Colonic mucosa (tissue), 4 donors: ENCODE data around the gene AMN. TPM values are rescaled to one million over a fixed set of nuclear protein-coding genes. Genes with fewer than 3 reads are reported as not detected.

ENCODE experiments used
- DNase-seq: peaks from one replicate; pipeline ENCODE4 v3.0.0-alpha.2; 2020
- H3K27ac ChIP-seq: fragments of 200-600 bp; one replicate; pipeline ENCODE4 v1.8.0; 2021
- H3K27me3 ChIP-seq: fragments of 200-600 bp; one replicate; pipeline ENCODE4 v1.8.0; 2021
- H3K36me3 ChIP-seq: fragments of 200-600 bp; one replicate; pipeline ENCODE4 v1.8.0; 2021
- H3K4me1 ChIP-seq: fragments of 200-600 bp; one replicate; pipeline ENCODE4 v1.8.0; 2021; ENCODE audit warnings: mild to moderate bottlenecking
- H3K4me3 ChIP-seq: fragments of 200-600 bp; one replicate; pipeline ENCODE4 v1.8.0; 2021
- H3K9ac ChIP-seq, 2 donors: one replicate each; pipeline ENCODE4 v1.7.0; 2013; ENCODE audit warnings: control low read depth in 2 of 2, low read depth in 2 of 2, low read length in 2 of 2
- H3K9me3 ChIP-seq: fragments of 200-600 bp; one replicate; pipeline ENCODE4 v1.8.0; 2021
- intact Hi-C: fragments of 100-400 bp; cut with DNase I; formaldehyde crosslinking; loops from one replicate; pipeline ENCODE4 v1.14.1; 2022
- total RNA-seq, 2 donors: library from RNA; stranded (reverse); fragmentation: NEBNext Ultra II Directional in 1 of 2; extraction: Animal tissue kit (Norgen Biotek cat#: 25700) in 1 of 2; gene quantifications; one replicate each; pipeline ENCODE4 v1.2.1, GENCODE V29; 2021
- TF ChIP-seq, protein P1 (sequence below): fragments of 200-600 bp; IDR thresholded peaks from one replicate; pipeline ENCODE4 v1.8.0; 2022; ENCODE audit warnings: antibody characterized with exemption, mild to moderate bottlenecking
- donor health status: healthy.
- donor health status: DM: no; HTN: no; CAD: no.
- donor health status: DM: no; HTN: no; CAD: no.

AMN gene
- total RNA-seq, 2 donors from 2014 or later: 186 to 239 TPM

GRCh38 chr14:102958461-102958860 lies 36.0 kb downstream of the AMN start:
- no peaks in the 10 kb centered on the region for H3K9me3 ChIP-seq

GRCh38 chr14:102962111-102962627 lies 39.7 kb downstream of the AMN start:
- H3K9me3 ChIP-seq: no peaks in the 10 kb centered on the region
- no peak overlapping the region for H3K4me3 ChIP-seq
- H3K36me3 ChIP-seq: peaks cover 8% of the 10 kb centered on the region
- no peaks in the 10 kb centered on the region for H3K27me3 ChIP-seq
- no peak overlapping the region for H3K9ac ChIP-seq
- TF ChIP-seq, protein P1, sequence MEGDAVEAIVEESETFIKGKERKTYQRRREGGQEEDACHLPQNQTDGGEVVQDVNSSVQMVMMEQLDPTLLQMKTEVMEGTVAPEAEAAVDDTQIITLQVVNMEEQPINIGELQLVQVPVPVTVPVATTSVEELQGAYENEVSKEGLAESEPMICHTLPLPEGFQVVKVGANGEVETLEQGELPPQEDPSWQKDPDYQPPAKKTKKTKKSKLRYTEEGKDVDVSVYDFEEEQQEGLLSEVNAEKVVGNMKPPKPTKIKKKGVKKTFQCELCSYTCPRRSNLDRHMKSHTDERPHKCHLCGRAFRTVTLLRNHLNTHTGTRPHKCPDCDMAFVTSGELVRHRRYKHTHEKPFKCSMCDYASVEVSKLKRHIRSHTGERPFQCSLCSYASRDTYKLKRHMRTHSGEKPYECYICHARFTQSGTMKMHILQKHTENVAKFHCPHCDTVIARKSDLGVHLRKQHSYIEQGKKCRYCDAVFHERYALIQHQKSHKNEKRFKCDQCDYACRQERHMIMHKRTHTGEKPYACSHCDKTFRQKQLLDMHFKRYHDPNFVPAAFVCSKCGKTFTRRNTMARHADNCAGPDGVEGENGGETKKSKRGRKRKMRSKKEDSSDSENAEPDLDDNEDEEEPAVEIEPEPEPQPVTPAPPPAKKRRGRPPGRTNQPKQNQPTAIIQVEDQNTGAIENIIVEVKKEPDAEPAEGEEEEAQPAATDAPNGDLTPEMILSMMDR: no peak
- no peaks in the 10 kb centered on the region for H3K4me1 ChIP-seq
- no peak overlapping the region for H3K27ac ChIP-seq
- intact Hi-C loops: no loop called here
- DNase-seq: no peak

More at GRCh38 chr14:102958461-102958860, 36.0 kb downstream of the AMN start:
- Histone ChIP-seq H3K9ac (no peak overlapping the region), H3K27ac (no peak overlapping the region), H3K4me3 (no peak overlapping the region), H3K36me3 (peaks cover 4% of the 10 kb centered on the region), H3K4me1 (no peaks in the 10 kb centered on the region), H3K27me3 (no peaks in the 10 kb centered on the region)
- intact Hi-C loops: no loop called here
- TF ChIP-seq, protein P1: no peak
- DNase-seq: no peak

DNA sequence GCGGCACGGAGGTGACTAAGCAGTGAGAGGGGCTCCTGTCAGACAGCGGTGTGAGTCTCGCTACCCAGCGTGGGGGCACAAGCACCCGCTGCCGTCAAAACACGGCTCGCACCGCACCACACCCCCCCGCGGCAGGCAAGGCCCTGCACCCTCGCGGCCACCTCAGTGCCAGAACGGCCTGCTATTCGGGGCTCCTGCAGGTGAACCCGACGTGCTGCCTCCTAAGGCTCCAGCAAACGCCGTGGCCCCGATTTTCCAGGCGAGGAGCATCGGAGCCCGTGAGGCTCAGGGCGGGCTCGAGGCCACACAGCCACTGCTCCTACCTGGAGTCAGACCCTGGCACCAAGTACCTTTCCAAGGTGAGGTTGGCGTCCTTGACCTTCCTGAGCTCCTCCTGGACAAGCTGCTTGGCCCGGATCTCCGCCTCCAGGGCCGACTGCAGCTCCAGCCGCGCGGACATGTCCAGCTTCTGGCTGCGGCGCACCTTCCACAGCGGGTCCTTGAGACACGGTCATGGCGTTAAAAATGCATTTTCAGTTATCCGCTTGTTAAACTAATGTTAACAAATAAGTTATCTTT lies 41.8 kb downstream of the AMN start:
- TF ChIP-seq, protein P1: no peak
- Histone ChIP-seq H3K9me3 (no peaks in the 10 kb centered on the region), H3K27ac (no peak overlapping the region), H3K4me1 (no peaks in the 10 kb centered on the region), H3K27me3 (no peaks in the 10 kb centered on the region), H3K36me3 (peaks cover 8% of the 10 kb centered on the region), H3K9ac (no peak overlapping the region), H3K4me3 (no peak overlapping the region)
- intact Hi-C loops: no loop called here
- no peak for DNase-seq

GRCh38 chr14:102965282-102965681 lies 42.8 kb downstream of the AMN start:
- H3K9me3 ChIP-seq: no peaks in the 10 kb centered on the region
- H3K36me3 ChIP-seq: peaks cover 8% of the 10 kb centered on the region
- H3K9ac ChIP-seq: no peak overlapping the region
- H3K4me1 ChIP-seq: no peaks in the 10 kb centered on the region
- no peak overlapping the region for H3K4me3 ChIP-seq
- H3K27me3 ChIP-seq: no peaks in the 10 kb centered on the region
- no peak for DNase-seq
- TF ChIP-seq, protein P1: no peak
- intact Hi-C loops: no loop called here
- no peak overlapping the region for H3K27ac ChIP-seq

GRCh38 chr14:102965971-102966655 lies 43.6 kb downstream of the AMN start:
- no peaks in the 10 kb centered on the region for H3K4me1 ChIP-seq
- no peaks in the 10 kb centered on the region for H3K9me3 ChIP-seq
- H3K4me3 ChIP-seq: no peak overlapping the region
- no peaks in the 10 kb centered on the region for H3K27me3 ChIP-seq
- intact Hi-C loops: no loop called here
- TF ChIP-seq, protein P1: no peak
- H3K27ac ChIP-seq: no peak overlapping the region
- no peak for DNase-seq
- no peak overlapping the region for H3K9ac ChIP-seq
- peaks cover 11% of the 10 kb centered on the region for H3K36me3 ChIP-seq
